ENCODE results near the gene MPST.
A peak's percentile ranks its signal among the peaks of the same experiment; 100 is the strongest.
"Not testable (repeated sequence)": the region's sequence is repeated elsewhere in the genome, so short reads cannot be mapped to it uniquely, and the experiment has no call there.

Gene MPST

GRCh38 chr22:37062702-37063381 is 43.3 kb downstream of the MPST start:
- no peak for DNase-seq

GRCh38 chr22:37063431-37064420 is 44.2 kb downstream of the MPST start:
- DNase-seq = no peak

GRCh38 chr22:37064553-37064952 is 45.0 kb downstream of the MPST start:
- DNase-seq = no peak

- no peak for DNase-seq
Observed at GRCh38 chr22:37065180-37065579, 45.6 kb downstream of the MPST start.

- DNase-seq = no peak
Observed at GRCh38 chr22:37065961-37066360, 46.4 kb downstream of the MPST start.

- DNase-seq = no peak
Observed at GRCh38 chr22:37067428-37067827, 47.9 kb downstream of the MPST start.

GRCh38 chr22:37068859-37069258 is 49.3 kb downstream of the MPST start:
- no peak for DNase-seq

- no peak for DNase-seq
Observed at GRCh38 chr22:37069319-37069718, 49.8 kb downstream of the MPST start.

GRCh38 chr22:37069719-37070118 is 50.2 kb downstream of the MPST start:
- no peak for DNase-seq

GRCh38 chr22:37070334-37070733 is 50.8 kb downstream of the MPST start:
- DNase-seq = no peak

GRCh38 chr22:37070744-37071143 is 51.2 kb downstream of the MPST start:
- no peak for DNase-seq

GRCh38 chr22:37071850-37072592 is 52.5 kb downstream of the MPST start:
- not testable (repeated sequence) for DNase-seq

- DNase-seq = no peak
Observed at GRCh38 chr22:37072673-37073072, 53.1 kb downstream of the MPST start.

GRCh38 chr22:37074537-37074936 is 55.0 kb downstream of the MPST start:
- no peak for DNase-seq

GRCh38 chr22:37075046-37075445 is 55.5 kb downstream of the MPST start:
- no peak for DNase-seq

GRCh38 chr22:37075822-37076433 is 56.4 kb downstream of the MPST start:
- no peak for DNase-seq

GRCh38 chr22:37077802-37078448 is 58.4 kb downstream of the MPST start:
- DNase-seq = peak; percentile 59

GRCh38 chr22:37079158-37079557 is 59.6 kb downstream of the MPST start:
- DNase-seq = no peak
